ENCODE data around the gene BRINP3. TPM values are rescaled to one million over a fixed set of nuclear protein-coding genes. Genes with fewer than 3 reads are reported as not detected.

The BRINP3 gene
- total and polyA plus RNA-seq, 12 donors = 0.10 to 3.0 (median 0.83) TPM; not detected in 5

GRCh38 chr1:190453550-190453949, 24.1 kb downstream of the BRINP3 start:
- H3K9me3 ChIP-seq (replicated peaks in 1 of 3) = no peaks in the 10 kb centered on the region
- H3K4me3 ChIP-seq = no peak overlapping the region
- DNase-seq = no peak
- no peak overlapping the region for H3K27ac ChIP-seq
- TF ChIP-seq POLR2A (IDR thresholded peaks at IDR 0.05) = no peak
- TF ChIP-seq CTCF (IDR thresholded peaks at IDR 0.05) = no peak
- H3K4me1 ChIP-seq (replicated peaks in 1 of 2) = no peaks in the 10 kb centered on the region
- no peaks in the 10 kb centered on the region for H3K27me3 ChIP-seq
- no peaks in the 10 kb centered on the region for H3K36me3 ChIP-seq (replicated peaks in 1 of 2)
- intact Hi-C loops (cut with DNase I) = no loop called here

- DNase-seq = no peak
- intact Hi-C loops (cut with DNase I) = no loop called here
- WGBS, 4 donors = 87 to 92% (median 90%) methylated on average over 17 of the region's 17 CpGs
Observed at GRCh38 chr1:190452272-190452848, 25.3 kb downstream of the BRINP3 start.

GRCh38 chr1:190444464-190444863, 33.2 kb downstream of the BRINP3 start:
- no peak for DNase-seq
- Histone ChIP-seq H3K4me1 (replicated peaks in 1 of 2) (no peaks in the 10 kb centered on the region), H3K27ac (no peak overlapping the region), H3K36me3 (replicated peaks in 1 of 2) (no peaks in the 10 kb centered on the region), H3K4me3 (no peak overlapping the region), H3K27me3 (no peaks in the 10 kb centered on the region), H3K9me3 (replicated peaks in 1 of 3) (no peaks in the 10 kb centered on the region)
- intact Hi-C loops (cut with DNase I) = no loop called here
- 92 to 94% (median 92%) methylated on average over 12 of the region's 12 CpGs for WGBS, 4 donors
- TF ChIP-seq POLR2A (IDR thresholded peaks at IDR 0.05) (no peak), CTCF (IDR thresholded peaks at IDR 0.05) (no peak)

More at GRCh38 chr1:190452272-190452848, 25.3 kb downstream of the BRINP3 start:
- no peaks in the 10 kb centered on the region for H3K36me3 ChIP-seq (replicated peaks in 1 of 2)
- no peaks in the 10 kb centered on the region for H3K4me1 ChIP-seq (replicated peaks in 1 of 2)
- TF ChIP-seq CTCF (IDR thresholded peaks at IDR 0.05) (no peak), POLR2A (IDR thresholded peaks at IDR 0.05) (no peak)
- no peaks in the 10 kb centered on the region for H3K27me3 ChIP-seq
- H3K9me3 ChIP-seq (replicated peaks in 1 of 3) = no peaks in the 10 kb centered on the region
- no peak overlapping the region for H3K27ac ChIP-seq
- H3K4me3 ChIP-seq = no peak overlapping the region

GRCh38 chr1:190439447-190439846, 38.2 kb downstream of the BRINP3 start:
- WGBS, 4 donors = 56 to 74% (median 65%) methylated on average over 2 of the region's 2 CpGs
- no peaks in the 10 kb centered on the region for H3K27me3 ChIP-seq
- no peak overlapping the region for H3K4me3 ChIP-seq
- no peak for TF ChIP-seq POLR2A (IDR thresholded peaks at IDR 0.05)
- TF ChIP-seq CTCF (IDR thresholded peaks at IDR 0.05) = no peak
- H3K36me3 ChIP-seq (replicated peaks in 1 of 2) = no peaks in the 10 kb centered on the region
- no peaks in the 10 kb centered on the region for H3K9me3 ChIP-seq (replicated peaks in 1 of 3)
- intact Hi-C loops (cut with DNase I) = no loop called here
- no peak for DNase-seq
- H3K4me1 ChIP-seq (replicated peaks in 1 of 2) = no peaks in the 10 kb centered on the region
- no peak overlapping the region for H3K27ac ChIP-seq

Measured in adrenal gland (tissue), 12 donors.